Measurements from ENCODE around the gene BBS12. TPM values are rescaled to one million over a fixed set of nuclear protein-coding genes. Genes with fewer than 3 reads are reported as not detected.

BBS12 gene
- total RNA-seq, 1 donor from 2014 or later, result 19.5 TPM

Other genes with a start within 250 kb of the BBS12 start
- not detected in 2 replicates for gene IL21, start 111.6 kb upstream of the BBS12 start, total RNA-seq
- gene FGF2, start 94.1 kb downstream of the BBS12 start, total RNA-seq, result 49.1 and 86.3 TPM in 2 replicates
- 9.6 and 10.0 TPM in 2 replicates for gene NUDT6, start 189.9 kb downstream of the BBS12 start, total RNA-seq